Prostate gland (tissue), 2 donors: ENCODE measurements around the gene MAP3K8.

ENCODE experiments used
- POLR2A ChIP-seq: fragments of 450-650 bp; IDR thresholded peaks from one replicate; pipeline ENCODE4 v1.6.1; 2016; ENCODE audit warnings: antibody characterized with exemption, mild to moderate bottlenecking
- TF ChIP-seq, protein P1 (sequence below), 4 experiments: fragments of 200-600 bp in 2 of 4; fragments of 450-650 bp in 2 of 4; sonication (generic) in 2 of 4; IDR thresholded peaks; 1 replicate in 3 of 4; 2 replicates in 1 of 4; pipeline ENCODE4 v1.5.1; 2016 to 2019; ENCODE audit warnings: antibody characterized with exemption in 4 of 4, mild to moderate bottlenecking in 2 of 4, moderate library complexity in 2 of 4

DNA sequence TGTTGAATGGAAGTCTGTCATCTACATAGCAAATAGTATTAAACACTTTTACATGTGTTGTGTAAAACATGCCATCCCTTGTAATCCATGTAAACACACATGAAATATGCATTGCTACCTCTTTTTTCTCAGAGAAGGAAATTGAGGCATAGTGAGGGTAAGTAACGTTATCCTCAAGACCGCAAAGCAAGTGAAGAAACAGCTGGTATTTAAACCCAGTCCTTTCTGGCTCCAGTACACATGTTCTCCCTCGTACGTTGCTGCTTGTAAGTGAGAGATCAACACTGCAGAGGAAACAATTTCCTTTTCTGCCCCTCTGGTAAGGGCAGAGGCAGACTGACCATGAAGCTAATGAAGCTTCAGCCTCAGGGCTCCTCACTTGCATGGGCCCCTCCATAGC lies 28.5 kb downstream of the MAP3K8 start:
- TF ChIP-seq, protein P1, sequence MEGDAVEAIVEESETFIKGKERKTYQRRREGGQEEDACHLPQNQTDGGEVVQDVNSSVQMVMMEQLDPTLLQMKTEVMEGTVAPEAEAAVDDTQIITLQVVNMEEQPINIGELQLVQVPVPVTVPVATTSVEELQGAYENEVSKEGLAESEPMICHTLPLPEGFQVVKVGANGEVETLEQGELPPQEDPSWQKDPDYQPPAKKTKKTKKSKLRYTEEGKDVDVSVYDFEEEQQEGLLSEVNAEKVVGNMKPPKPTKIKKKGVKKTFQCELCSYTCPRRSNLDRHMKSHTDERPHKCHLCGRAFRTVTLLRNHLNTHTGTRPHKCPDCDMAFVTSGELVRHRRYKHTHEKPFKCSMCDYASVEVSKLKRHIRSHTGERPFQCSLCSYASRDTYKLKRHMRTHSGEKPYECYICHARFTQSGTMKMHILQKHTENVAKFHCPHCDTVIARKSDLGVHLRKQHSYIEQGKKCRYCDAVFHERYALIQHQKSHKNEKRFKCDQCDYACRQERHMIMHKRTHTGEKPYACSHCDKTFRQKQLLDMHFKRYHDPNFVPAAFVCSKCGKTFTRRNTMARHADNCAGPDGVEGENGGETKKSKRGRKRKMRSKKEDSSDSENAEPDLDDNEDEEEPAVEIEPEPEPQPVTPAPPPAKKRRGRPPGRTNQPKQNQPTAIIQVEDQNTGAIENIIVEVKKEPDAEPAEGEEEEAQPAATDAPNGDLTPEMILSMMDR (IDR thresholded peaks at IDR 0.05) = no peak
- TF ChIP-seq POLR2A = no peak
